HG02884 (cell line): ENCODE data around the gene C20orf96.
A peak's percentile ranks its signal among the peaks of the same experiment; 100 is the strongest.
"Not testable (repeated sequence)": the region's sequence is repeated elsewhere in the genome, so short reads cannot be mapped to it uniquely, and the experiment has no call there.

Experiments
- ATAC-seq: cut with Tn5 transposase; IDR thresholded peaks from one replicate; pipeline ENCODE4 v1.9.1; 2021; ENCODE audit warnings: mild to moderate bottlenecking, moderate library complexity; ENCODE audit not compliant: unreplicated experiment

The C20orf96 gene

GRCh38 chr20:284172-284571 lies 6.4 kb downstream of the C20orf96 start:
- no peak for ATAC-seq

GRCh38 chr20:278607-279571 lies 11.7 kb downstream of the C20orf96 start:
- ATAC-seq = no peak

GRCh38 chr20:278181-278580 lies 12.4 kb downstream of the C20orf96 start:
- ATAC-seq = no peak

GRCh38 chr20:277496-277781 lies 13.1 kb downstream of the C20orf96 start:
- ATAC-seq = no peak

GRCh38 chr20:276620-277495 lies 13.7 kb downstream of the C20orf96 start:
- no peak for ATAC-seq

GRCh38 chr20:275791-276190 lies 14.8 kb downstream of the C20orf96 start:
- ATAC-seq = no peak

DNA sequence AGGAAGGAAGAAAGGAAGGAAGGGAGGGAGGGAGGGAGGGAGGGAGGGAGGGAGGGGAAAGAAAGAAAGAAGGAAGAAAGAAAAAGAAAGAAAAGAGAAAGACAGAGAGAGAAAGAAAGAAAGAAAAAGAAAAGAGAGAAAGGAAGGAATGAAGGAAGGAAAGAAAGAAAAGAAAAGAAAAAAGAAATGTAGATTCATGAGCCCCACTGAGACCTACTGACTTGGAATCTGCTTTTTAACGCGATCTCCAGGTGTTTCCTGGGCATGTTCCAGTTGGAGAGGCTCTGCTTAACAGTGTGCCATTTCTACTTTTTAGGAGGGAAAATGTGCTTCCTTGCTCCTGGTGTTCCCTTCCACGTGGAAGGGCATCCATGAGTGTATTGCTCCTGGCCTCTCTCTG lies 16.7 kb downstream of the C20orf96 start:
- no peak for ATAC-seq

- ATAC-seq = no peak
These were observed 17.8 kb downstream of the C20orf96 start for GRCh38 chr20:272718-273117.

DNA sequence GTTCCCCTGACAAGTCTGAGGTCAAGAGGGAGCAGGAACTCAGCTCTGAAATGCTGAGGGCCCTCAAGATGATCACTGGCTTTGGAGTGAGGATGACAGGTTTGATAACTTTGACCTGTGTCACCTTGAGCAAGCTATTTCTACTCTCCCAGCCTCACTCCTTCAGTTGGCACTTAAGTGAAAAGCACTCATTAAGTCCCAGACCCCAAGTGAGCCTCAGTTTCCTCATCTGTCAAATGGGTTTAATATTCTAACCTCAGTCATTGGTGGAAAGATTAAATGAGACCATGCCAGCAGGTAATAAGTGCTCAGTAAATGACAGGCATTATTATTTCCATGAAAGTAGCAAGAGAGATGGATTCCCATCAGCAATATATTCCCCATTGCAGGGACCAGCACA lies 19.0 kb downstream of the C20orf96 start:
- ATAC-seq = no peak

GRCh38 chr20:271069-271468 lies 19.5 kb downstream of the C20orf96 start:
- ATAC-seq = no peak

GRCh38 chr20:270517-270916 lies 20.0 kb downstream of the C20orf96 start:
- no peak for ATAC-seq

- peak; percentile 85 for ATAC-seq
These were observed 23.7 kb downstream of the C20orf96 start for GRCh38 chr20:266596-267562.

DNA sequence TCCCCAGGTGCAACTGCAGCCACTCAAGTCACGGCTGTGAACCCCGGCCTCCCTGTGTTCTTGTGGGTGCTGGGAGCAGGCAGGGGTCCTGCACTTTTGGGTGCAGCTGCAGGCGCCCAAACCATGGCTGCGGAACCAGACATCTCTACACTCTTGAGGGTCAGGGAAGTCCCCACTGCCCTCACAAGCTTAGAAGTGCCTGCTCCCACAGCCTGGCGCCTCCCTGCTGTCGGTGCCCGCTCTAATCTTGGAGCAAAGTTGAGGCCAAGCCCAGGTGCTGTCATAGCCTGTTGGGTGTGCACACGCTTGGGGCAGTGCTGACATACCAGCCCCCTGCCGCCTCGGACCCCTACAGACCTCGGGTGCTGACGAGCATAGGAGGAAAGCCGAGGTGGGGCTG lies 26.8 kb downstream of the C20orf96 start:
- no peak for ATAC-seq

GRCh38 chr20:259981-260380 lies 30.6 kb downstream of the C20orf96 start:
- ATAC-seq = no peak

GRCh38 chr20:258963-259362 lies 31.6 kb downstream of the C20orf96 start:
- ATAC-seq = no peak

- no peak for ATAC-seq
These were observed 32.2 kb downstream of the C20orf96 start for GRCh38 chr20:258269-258858.

DNA sequence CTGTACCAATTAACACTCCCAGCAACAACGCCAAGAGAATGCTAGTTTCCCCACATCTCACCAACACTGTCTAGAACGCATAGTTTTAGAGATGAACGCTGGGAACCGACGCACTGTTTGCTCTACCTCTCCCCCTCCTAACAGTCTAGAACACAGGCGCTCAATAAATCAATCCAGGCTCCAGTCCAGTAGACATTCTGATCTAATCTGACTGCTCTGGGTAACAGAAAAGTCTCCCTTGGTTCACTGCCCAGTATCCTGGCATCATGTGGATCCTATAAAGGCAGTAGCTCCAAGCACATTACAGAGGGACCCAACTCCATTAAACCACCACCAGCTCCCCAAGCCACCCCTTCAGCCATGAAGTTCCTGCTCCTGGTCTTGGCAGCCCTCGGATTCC lies 33.1 kb downstream of the C20orf96 start, which contains the start of gene DEFB132:
Gene DEFB132 (plus strand): TSS at position 306 of the 400 bp plus-strand sequence. CDS start 55 bp downstream, at position 361.
- ATAC-seq = no peak

- not testable (repeated sequence) for ATAC-seq
These were observed 37.1 kb downstream of the C20orf96 start for GRCh38 chr20:253447-253846.

DNA sequence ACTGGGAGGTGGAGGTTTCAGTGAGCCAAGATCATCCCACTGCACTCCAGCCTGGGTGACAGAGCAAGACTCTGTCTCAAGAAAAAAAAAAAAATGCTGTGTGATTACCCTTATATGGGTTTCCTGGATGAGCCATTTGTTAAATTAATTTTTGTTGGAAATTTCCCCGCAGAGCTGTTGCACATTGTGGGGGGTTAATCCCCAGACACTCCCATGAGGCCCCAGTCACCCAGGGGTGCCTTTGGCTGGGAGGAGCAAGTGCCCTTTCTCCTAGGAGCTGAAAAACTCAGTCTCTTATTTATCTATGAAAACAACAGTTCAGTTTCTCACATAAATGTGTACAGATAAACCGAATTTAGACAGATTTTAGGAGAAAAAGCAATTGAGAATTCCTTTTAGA lies 37.7 kb downstream of the C20orf96 start:
- no peak for ATAC-seq

DNA sequence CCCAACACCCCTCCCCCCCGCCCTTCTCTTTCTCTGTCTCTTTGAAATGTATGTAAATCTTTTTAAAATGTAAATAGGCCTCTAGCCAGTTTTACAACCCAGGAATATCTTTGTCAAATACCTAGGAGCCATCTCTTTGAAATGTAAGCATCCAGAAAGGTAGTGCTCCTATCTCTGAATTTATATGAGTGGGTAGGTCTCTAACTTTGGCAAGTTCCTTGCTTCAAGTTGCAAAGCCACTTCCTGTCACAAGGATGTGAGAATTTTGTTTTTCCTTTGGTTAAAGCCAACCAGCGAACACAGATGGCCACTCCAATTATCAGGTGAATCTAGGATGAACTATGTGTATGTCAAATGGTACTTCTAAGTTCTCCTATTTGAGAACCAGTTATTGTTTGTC lies 39.2 kb downstream of the C20orf96 start:
- no peak for ATAC-seq
